ENCODE results near the gene AGBL4. TPM values are rescaled to one million over a fixed set of nuclear protein-coding genes. Genes with fewer than 3 reads are reported as not detected.

AGBL4 gene
- total RNA-seq, 1 donor from 2014 or later, result not detected

DNA sequence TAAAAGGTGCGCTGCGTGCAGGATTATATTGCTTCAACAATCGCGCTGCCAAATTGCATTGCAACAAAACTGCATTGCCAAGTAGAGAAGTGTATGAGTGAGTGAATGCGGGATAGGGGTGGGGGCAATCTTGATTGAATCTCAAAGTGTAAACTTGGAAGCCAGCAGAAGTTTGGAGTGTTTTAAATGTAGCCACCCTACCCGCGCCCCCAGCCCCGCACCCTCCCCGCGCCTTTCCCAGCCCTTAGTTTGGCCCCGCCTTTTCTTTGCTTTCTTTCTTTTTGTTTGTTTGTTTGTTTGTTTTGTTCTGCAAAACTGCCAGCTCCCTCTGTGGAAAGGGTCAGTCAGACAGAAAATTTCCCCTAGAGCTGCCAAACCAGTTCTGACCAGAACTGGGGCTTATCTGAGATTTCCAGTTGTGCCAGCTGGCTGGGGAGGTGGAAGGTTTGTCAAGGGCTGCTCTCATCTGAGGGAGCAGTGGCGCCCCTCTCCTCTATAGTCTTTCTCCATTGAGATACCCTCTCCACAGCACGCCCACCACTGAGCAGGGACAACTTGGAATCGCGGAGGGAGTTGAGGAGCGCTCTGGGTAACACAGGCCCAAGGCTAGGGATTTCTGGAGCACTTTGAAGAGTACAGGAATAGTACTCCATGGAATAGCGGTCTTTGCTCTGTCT lies 1246.4 kb downstream of the AGBL4 start:
- intact Hi-C loops (cut with micrococcal nuclease), result loop anchor here (5.0 kb wide), 1 partner anchor 305 kb away; the partner anchor contains the start of gene SPATA6

DNA sequence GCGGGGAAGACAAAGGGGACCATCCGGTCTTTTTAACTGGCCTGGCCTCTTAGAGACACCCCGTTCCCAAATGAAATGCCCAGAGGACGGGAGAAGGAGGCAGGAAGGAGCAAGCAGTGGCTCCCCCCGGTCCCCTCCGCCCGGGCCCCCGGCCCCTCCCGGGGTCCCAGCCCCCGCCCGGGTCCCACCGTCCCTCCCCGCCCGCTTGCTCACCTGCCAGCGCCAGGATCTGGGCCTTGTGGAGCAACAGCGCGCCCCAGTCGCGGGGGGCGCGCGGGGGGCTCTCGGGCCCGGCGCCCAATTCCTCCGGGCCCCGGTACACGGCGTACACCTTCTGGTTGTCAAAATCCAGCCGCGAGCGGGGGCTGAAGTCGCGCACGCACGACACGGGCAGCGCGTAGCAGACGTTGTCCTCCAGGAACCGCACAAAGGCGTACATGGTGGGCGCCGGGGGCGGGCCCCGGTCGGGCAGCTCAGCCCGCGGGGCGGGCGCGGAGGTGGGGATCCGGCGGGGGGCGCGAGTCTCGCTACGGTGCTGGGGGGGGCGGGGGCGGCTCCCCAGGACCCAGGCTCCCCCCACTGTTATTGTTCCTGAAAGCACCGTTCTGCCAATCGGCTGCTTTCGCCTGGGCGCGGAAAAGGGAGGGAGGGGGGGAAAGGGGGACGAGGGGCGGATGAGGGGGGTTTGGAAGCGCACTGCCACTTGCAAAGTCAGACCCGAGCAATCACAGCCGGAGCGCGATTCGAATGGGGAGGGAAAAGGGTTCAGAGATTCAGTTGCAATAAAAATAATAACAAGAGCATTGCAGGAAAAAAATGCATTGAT lies 1247.1 kb downstream of the AGBL4 start, which contains the start of gene BEND5:
BEND5 (minus strand) TSS at position 499 of the 826 bp plus-strand sequence; CDS start at position 439, 60 bp downstream.
- intact Hi-C loops (cut with micrococcal nuclease), result loop anchor here (5.0 kb wide), 1 partner anchor 304 kb away; the partner anchor contains the start of gene SPATA6

DNA sequence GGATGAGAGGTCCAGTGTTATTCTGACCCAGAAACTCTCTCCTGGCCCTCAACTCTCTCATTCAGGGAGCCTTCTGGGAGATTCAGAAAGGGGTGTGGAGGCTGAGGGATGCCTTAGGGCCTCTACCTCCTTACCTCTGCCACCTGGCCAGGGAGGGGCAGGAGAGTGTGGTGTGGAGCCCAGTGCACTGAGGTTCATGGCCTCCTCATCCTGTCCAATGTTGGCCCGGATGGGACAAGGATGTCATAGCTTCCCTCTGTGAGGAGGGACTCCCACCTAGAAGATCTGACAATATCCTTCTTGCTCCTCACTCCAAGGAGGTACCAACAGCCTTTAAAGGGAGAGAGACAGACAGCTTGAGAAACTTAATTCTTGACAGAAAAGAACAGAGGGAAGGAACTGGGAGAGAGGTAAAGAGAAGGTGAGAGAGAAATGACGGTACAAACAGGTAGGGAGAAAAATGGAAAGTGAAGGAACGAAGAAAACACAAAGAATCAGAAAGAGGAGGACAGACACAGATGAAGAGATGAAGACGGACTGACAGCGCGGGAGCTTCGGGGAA lies 1247.8 kb downstream of the AGBL4 start:
- intact Hi-C loops (cut with micrococcal nuclease), result loop anchor here (5.0 kb wide), 1 partner anchor 304 kb away; the partner anchor contains the start of gene SPATA6

DNA sequence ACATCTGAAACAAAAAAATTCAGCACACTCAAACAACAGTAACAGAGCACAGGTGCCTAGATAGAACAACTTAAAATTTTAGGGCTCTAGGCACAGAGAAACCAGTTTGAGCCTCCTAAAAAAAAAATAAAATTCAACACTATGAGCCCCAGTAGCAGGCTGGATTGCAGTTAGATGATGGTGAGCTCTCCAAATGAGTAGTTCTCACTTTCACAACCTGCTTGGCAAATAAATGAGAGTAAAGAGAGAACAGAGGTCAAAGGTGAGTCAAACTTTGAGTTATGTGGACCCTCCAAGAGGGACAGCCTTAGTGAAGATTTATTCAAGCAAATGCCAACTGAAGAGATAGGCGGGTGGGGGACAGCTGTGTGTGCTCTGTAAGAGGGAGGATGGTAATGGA lies 1250.6 kb downstream of the AGBL4 start:
- intact Hi-C loops (cut with micrococcal nuclease), result no loop called here

GRCh38 chr1:48772211-48772610 lies 1251.5 kb downstream of the AGBL4 start:
- intact Hi-C loops (cut with micrococcal nuclease), result no loop called here

DNA sequence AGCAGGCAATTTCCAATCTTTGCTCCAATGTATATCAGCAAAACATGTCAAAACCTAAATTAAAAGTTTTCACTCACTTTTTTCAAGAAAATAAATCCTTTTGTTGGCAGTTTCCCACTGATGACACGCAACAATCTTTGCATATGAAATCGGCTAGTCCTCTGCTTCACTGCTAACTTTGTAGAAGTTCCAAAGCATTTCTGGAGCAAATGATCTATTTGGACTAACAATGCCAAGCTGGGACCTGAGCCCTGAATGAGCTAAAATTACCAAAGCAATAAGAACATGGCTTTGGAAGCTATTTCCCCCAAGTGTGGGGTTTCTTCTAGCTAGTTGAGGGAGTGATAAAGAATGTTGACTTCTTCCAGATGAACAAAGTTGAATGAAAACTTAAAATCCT lies 1252.2 kb downstream of the AGBL4 start:
- intact Hi-C loops (cut with micrococcal nuclease), result no loop called here

DNA sequence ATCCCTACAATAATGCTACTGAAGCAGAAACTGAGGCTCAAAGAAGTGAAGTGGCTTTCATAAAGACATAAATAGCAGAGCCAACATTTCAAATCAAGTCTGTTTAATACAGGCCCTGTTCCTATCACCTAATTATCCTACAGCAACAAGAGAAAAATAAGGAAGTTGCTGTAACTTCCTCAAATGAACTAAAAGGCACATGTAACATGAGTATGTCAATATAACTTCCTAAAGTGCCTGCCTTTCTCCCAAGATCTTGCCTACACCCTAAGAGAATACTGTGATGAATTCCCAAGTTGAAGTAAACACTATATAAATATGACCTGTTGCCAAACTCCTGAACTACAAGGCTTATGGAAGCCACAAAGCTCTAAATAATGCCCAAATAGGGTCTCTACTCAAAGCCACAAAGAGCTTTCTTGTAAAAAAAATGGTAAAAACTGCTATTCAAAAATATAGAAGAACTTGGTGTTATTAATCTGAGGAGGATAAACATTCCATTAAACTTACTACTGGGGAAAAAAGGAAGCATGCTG lies 1255.7 kb downstream of the AGBL4 start:
- intact Hi-C loops (cut with micrococcal nuclease), result no loop called here

GRCh38 chr1:48765335-48765734 lies 1258.4 kb downstream of the AGBL4 start:
- intact Hi-C loops (cut with micrococcal nuclease), result no loop called here

DNA sequence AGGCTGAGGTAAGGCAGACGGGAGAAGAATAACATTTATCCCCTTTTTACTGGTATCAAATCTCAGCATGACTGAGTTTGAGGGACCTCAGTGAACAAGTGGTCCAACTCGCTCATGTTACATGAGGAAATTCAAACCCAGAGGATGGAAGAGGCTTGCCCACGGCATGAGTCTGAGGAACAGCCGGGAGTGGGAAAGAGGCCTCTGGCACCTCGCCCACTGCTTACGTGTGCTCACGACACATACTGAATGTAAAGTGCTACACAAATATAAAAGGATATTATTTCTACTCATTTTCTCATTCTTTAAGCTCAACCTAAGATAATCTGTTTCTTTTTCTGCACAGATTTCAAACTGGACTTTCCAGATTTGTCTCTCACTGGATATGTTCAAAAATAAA lies 1261.8 kb downstream of the AGBL4 start:
- intact Hi-C loops (cut with micrococcal nuclease), result no loop called here

- intact Hi-C loops (cut with micrococcal nuclease), result no loop called here
Observed at GRCh38 chr1:48761411-48761810, 1262.3 kb downstream of the AGBL4 start.

GRCh38 chr1:48760857-48761256 lies 1262.9 kb downstream of the AGBL4 start:
- intact Hi-C loops (cut with micrococcal nuclease), result no loop called here

DNA sequence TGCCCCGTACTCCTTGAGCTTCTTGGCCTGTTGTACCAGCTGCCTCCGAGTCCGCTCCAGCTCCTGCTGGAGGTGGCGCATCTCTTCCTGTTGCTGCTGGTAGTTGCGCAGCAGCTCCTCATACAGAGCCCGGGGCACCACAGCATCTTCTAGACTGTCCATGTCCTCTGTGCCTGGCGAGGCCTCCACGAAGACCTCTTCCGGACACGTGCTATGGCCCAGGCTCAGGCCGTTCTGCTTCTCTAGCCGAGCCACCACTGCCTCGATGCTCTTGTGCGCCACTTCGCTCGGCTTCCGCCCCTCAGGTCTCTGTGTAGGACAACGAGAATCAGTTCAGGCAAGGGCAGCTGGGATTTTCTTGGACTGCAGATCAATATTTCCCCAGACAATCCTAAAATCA lies 1264.8 kb downstream of the AGBL4 start:
- intact Hi-C loops (cut with micrococcal nuclease), result no loop called here

- intact Hi-C loops (cut with micrococcal nuclease), result no loop called here
Observed at GRCh38 chr1:48757363-48757762, 1266.4 kb downstream of the AGBL4 start.

DNA sequence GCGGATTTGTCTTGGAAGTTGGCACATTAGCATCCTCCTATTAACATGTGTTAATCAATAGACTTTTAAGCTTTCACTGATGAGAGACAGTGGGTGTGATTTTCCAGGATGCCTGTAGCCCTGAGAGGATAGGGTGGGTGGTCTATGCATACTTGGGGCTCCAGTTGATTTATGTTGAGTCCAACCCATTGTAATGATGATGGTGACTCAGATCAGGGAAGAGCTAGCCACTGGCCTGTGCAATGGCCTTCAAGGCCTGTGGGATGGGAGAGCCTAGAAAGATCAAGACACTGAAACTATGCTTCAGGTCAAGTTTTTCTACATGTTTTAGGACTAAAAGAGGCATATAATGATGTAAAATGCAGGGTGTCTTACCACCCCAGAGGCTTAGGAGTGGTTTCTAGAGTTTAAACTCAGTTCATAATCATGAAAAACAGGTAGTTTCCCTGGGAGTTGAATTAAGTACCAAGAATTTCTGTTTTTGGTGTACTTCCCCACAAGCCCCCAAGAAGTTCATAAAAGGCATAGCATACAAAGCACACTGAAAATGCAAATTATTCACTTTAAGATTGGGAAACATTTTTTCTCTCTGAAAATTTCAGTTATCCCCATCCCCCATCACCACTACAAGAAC lies 1267.0 kb downstream of the AGBL4 start:
- intact Hi-C loops (cut with micrococcal nuclease), result no loop called here

GRCh38 chr1:48753293-48753692 lies 1270.5 kb downstream of the AGBL4 start:
- intact Hi-C loops (cut with micrococcal nuclease), result no loop called here

DNA sequence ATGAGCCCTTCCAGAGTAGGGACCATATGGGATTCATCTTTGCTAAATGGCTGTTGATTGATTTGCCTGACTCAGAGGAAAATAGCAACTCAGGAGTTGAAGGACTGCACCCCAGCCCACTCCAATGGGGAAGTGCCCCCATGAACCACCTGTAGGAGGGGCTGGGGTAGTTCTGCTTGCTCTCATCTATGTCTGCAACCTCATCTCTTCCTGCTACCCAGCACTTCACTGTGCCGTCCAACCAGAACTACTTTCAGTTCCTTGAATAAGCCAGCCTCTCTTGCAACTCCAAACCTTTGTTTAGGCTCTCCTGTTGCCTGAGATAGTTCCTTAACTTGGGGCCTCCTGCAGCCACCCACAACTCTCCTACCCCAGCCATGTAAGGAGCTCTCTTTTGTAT lies 1273.6 kb downstream of the AGBL4 start:
- intact Hi-C loops (cut with micrococcal nuclease), result no loop called here

GRCh38 chr1:48749068-48749467 lies 1274.7 kb downstream of the AGBL4 start:
- intact Hi-C loops (cut with micrococcal nuclease), result no loop called here

DNA sequence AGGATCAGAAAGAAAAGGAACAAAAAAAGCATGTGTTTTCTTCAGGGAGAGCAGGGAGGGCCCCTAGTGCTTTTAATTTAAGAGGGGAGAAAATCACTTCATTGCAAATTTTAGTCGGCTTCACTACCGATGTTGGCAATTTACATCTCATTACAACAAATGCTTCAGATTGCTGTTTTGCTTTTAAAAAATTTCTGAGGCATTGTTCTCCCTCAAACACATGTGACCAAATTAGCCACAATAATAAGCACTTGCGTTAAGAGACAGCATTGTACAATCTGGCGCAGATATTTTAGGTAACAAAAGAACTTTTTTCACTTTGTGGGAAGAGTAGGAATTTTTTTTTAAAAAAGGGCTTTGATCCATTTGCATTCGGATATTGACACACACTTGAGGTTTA lies 1276.8 kb downstream of the AGBL4 start:
- intact Hi-C loops (cut with micrococcal nuclease), result no loop called here

GRCh38 chr1:48744032-48744431 lies 1279.7 kb downstream of the AGBL4 start:
- intact Hi-C loops (cut with micrococcal nuclease), result no loop called here

DNA sequence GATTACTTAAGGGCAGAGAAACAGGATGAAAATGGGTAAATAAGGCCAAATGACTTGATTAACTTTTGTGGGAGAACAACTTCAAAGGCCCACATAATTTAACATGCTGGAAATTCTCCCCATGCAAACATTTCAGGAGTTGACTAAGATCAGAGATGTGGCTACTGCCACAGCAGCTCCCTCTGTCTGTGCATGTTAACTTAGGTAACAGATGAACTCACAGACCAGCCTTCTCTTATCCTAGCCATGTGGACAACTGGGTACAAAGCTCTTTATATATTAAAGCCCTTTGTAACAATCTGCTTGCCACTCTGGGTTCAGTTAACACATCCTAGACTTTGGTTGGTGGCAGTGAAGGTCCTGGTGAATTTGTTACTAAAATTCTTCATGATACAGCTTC lies 1280.3 kb downstream of the AGBL4 start:
- intact Hi-C loops (cut with micrococcal nuclease), result no loop called here

GRCh38 chr1:48741380-48741779 lies 1282.4 kb downstream of the AGBL4 start:
- intact Hi-C loops (cut with micrococcal nuclease), result no loop called here
